Suppressor macrophage (primary cell): Measurements from ENCODE around the gene POLR2J3.
"Not testable (repeated sequence)": the region's sequence is repeated elsewhere in the genome, so short reads cannot be mapped to it uniquely, and the experiment has no call there.

Experiments
- DNase-seq, 4 experiments: peaks; one replicate each; pipeline ENCODE4 v3.0.0-alpha.2; 2020 to 2022

POLR2J3 gene

DNA sequence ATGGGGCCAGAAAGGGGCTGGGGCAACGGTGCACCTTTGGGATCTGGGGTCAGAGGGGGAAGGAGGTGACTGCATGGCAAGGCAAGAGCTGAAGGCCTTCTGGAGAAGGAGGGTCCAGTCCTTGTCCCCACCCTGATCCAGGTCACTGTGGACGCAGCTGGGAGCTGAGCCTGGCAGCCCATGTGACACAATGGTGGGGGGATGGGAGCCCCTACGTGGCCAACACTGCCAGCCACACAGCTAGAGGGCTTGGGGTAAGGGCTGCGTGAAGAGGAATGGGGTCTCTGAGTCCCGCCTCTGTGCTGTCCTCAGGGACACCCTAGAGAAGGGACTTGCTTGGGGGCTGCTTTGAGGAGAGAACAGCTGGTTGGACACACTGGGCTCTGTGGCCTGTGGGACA, 9.3 kb upstream of the POLR2J3 start:
- not testable (repeated sequence) for DNase-seq

DNA sequence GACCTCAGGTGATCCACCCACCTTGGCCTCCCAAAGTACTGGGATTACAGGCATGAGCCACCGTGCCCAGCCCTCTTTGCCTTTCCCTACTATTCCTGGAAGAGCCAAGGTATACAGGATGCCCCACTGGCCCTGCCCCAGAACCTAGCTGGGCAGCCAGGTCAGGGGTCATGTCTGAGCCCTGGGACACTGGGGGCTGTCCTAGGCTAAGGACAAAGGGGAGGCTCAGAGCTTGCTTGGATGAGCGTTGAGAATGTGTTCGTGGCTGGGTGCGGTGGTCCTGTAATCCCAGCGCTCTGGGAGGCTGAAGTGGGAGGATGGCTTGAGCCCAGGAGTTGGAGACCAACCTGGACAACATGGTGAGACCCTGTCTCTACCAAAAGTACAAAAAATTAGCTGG, 6.1 kb upstream of the POLR2J3 start:
- not testable (repeated sequence) for DNase-seq

DNA sequence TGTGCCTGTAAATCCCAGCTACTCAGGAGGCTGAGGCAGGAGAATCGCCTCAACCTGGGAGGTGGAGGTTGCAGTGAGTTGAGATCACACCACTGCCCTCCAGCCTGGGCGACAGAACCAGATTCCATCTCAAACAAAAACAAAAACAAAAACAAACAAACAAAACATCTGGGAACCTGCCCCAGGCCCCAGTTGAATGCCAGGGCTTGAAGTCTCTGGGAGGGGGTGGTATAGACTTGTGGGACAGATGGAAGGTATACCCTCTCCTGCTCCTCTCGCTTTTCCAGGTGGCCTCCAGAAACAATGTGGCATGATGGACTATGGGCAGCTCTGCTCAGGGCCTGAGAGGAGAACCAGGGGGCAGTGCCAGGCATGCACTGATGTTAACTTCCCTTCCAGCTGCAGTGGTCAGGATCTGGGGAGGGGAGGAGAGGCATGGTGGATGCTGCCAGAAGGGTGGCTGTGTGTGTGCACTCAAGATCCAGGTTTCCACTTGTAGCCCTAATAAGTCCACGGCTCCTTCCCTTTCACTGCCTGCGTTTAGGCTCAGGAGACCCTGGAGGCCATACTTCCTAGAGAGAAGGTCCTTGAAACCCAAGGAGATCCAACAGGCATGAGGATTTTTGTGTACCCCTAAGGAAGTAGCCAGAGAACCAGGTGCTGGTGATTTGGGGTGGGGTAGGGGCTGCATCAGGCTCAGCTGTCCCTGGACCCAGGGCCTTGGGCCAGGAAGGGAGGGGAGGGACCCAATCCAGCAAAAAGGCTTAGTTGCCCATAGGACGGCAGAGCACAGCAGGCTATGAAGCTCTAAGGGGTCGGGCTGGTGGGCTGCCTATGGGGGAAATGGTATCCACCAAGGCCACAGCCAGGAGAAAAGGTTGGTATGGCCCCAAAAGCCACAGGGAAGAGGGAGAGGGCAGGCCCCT, 5.2 kb upstream of the POLR2J3 start:
- DNase-seq: not testable (repeated sequence)

DNA sequence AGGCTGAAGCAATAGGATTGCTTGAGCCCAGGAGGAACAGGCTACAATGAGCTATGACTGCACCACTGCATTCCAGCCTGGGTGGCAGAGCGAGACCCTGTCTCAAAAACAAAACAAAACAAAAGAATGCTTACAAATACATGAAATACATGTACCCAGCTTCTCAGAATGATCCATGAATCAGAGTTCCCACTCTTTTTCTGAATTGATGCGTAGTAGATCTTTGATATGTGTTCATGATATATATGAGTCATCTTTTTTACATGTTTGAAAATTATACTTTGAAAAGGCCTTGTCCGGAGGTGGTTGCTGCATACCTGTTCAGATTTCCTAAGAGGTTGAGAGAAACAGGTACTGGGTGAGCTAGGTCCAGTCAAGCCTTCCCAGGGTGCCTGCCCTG, 4.0 kb upstream of the POLR2J3 start:
- not testable (repeated sequence) for DNase-seq

- DNase-seq: not testable (repeated sequence)
Measured at GRCh38 chr7:102574607-102575006, 2.2 kb upstream of the POLR2J3 start.

GRCh38 chr7:102568620-102569019, 3.8 kb downstream of the POLR2J3 start:
- not testable (repeated sequence) for DNase-seq

GRCh38 chr7:102550808-102551422, 21.5 kb downstream of the POLR2J3 start, which contains the start of gene SPDYE2:
TSS of gene SPDYE2 (plus strand) at chr7:102551226. CDS start at chr7:102553256, 2,030 bp downstream.
- DNase-seq: not testable (repeated sequence)

DNA sequence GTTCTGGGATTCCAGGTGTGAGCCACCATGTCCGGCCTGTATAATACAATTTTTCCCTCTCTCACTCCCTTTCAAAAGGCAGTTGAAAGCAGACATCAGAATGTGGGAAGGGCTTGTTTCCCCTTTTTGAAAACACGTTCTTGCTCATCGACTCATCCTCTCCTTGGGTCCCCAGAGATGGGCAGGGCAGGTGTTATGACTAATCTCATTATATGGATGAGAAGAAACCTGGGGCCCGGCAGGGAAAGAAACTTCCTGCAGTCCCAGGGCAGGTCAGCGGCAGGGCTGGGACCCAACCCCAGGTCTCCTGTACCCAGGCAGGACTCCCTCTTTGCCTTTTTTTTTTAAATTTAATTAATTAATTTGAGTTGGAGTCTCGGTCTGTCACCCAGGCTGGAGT, 26.0 kb downstream of the POLR2J3 start:
- DNase-seq: not testable (repeated sequence)

GRCh38 chr7:102545288-102545687, 27.1 kb downstream of the POLR2J3 start:
- not testable (repeated sequence) for DNase-seq

DNA sequence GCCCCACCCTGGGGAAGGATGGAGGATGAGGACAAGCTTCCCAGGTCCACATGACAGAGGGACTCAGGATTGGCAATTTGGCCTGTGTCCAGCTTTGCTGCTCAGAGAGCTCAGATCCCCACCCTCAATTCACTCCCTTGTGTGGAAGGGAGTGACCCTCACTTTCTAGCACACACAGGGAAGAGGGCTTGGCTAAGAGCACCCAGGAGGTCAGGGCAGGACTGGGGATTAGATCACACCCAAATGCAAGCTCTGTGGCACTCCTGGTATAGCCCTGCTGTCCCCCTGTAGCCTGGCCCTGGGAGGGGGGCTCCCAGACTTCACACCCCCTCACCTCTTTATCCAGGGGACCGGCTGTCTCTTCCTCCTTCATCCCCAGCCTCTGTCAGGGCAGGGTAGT, 28.0 kb downstream of the POLR2J3 start:
- not testable (repeated sequence) for DNase-seq

DNA sequence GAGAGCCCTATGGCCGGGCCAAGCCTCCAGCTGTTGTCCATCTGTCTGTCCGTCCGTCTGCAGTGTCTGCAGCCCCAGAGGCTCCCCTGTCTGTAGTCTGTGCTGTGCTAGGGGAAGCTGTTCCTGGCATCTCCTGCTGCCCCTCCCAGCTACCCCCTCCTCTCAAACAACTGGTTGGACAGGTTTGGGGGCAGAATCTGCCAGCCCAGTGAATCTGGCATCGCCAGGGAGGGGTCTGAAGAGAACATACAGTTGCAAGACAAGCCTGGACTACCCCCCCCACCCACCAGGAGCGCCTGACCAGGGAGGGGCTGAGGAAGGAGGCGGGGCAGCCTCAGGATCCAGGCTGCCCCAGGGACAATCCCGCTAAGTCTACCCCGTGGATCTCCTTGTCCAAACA, 28.8 kb downstream of the POLR2J3 start, which contains the start of gene UPK3BL2:
TSS of gene UPK3BL2 (minus strand) at position 101 of the 400 bp plus-strand sequence. CDS start at position 41, 60 bp downstream.
- not testable (repeated sequence) for DNase-seq

DNA sequence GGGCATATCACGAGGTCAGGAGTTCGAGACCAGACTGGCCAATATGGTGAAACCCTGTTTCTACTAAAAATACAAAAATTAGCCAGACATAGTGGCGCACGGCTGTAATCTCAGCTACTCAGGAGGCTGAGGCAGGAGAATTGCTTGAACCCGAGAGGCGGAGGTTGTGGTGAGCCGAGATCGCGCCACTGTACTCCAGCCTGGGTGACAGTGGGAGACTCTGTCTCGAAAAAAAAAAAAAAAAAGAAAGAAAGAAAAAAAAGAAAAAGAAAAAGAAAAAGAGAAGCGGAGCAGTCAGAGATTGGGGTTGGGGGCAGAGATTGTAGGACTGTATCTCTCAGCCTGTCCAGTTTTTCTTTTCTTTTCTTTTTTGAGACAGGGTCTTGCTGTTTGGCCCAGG, 29.6 kb downstream of the POLR2J3 start:
- not testable (repeated sequence) for DNase-seq

DNA sequence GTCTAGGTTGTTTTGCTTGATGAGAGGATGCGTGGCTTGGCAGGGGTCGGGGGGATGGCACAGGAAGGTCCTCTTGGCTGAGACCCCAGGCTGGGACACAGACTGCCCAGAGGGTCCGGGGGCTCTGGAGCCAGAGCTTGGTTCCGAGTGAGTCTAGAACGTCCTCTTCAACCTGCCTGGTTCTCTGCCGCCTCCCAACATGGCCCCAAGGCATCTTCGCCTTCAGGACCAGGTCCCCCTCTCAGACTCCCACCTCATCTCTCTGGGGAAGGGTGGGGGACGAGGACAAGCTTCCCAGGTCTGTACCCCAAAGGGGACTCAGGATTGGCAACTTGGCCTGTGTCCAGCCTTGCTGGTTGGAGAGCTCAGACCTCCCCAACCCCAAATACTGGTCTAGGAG, 30.3 kb downstream of the POLR2J3 start:
- DNase-seq: not testable (repeated sequence)

- not testable (repeated sequence) for DNase-seq
Measured at GRCh38 chr7:102540604-102541003, 31.8 kb downstream of the POLR2J3 start.

DNA sequence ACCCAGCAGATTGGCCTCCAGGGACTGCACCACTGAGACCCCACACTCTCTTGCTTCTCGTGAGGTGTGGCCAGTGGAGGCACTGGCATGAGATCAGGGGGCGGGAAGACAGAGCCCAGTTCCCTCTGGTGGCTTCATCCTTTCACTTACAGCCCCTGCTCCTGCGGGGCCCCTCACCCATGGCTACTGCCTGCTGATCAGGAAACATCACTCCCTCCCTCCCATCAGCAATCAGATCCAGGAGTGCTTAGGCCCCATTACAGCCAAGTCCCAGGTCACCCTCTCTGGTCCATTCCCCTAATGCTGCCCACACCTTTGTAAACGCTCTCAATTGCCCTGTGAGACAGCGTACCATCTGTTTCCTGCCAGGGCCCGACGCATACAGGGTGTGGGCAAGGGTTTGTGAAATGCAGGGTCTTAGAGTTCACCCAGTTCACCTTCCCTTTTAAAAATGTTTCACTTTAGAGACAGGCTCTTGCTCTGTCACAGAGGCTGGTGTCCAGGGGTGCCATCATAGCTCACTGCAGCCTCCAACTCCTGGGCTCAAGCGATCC, 37.2 kb downstream of the POLR2J3 start:
- not testable (repeated sequence) for DNase-seq

GRCh38 chr7:102532127-102532526, 40.3 kb downstream of the POLR2J3 start:
- not testable (repeated sequence) for DNase-seq

DNA sequence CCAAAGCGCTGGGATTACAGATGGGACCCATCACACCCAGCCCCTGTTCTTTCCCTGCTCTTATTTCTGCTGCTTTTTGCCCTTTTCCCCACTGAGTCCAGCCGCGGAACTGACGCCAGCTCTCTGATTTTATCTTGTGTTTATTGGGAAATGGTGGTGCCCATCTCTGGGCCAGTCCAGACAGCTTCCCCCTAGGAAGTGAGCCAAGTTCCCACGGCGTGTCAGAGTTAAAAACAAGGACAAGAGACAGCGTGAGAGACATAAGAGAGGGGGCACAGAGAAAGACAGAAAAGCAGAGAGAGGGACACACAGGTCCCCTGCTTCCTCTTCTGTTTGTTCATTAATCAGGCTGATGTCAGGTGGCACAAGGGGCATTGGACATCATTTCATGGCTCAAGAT, 40.8 kb downstream of the POLR2J3 start:
- not testable (repeated sequence) for DNase-seq

DNA sequence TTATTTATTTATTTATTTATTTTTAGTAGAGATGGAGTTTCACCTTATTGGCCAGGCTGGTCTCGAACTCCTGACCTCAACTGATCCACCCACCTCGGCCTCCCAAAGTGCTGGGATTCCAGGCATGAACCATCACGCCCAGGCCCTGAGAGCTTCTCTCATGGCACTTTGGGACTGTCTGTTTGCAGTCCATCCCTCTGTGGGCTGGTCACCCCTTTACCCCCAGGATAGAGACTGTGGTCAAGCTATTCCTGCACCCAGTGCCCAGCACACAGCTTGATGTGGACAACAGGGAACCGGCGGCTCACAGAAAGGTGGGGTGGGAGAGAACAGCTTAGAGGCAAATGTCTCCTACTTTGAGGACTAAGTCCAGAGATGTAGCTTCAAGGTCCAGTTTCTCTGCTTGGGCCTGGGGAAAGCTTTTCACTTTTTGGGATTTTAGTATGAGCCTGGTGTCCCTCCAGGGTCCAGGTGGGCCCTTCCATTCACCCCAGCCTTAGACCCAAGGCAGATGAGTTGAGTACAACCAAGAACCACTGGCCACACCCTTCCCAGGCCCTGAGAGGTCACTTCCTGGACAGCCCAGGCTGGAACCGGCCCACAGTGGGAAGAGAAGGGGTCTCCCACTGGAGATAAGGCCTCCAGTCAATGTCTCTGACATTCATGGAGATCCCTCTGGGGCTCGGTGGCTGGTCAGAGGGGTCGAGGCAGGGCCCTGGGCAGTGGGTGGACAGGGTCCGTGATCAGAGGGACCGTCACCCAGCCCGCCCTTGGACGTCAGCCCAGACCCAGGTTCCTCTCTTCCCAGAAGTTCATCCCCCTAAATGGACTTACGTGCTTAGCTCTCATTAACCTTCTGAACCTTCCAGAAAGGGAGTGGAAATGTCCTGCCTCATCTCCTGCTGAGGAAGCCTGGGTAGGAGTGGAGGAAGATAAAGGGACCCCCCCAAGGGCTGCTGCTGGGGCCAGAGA, 44.3 kb downstream of the POLR2J3 start:
- DNase-seq: not testable (repeated sequence)

DNA sequence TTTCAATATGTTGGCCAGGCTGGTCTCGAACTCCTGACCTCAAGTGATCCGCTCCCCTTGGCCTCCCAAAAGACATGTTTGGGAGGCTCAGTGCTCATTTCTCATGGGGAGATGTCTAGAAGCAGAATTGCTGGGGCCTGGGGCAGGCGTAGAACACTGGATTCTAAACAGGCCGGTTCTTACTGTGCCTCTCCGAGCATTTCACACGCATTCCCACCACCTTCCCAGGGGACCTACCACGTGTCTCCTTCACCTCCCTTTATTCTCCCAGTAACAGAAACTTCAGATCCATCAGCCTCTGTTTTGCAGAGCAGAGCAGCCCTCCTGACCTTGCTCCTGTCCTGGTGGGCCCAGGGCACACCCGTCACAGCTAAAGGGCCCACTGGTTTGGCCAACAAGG, 45.2 kb downstream of the POLR2J3 start:
- DNase-seq: not testable (repeated sequence)

DNA sequence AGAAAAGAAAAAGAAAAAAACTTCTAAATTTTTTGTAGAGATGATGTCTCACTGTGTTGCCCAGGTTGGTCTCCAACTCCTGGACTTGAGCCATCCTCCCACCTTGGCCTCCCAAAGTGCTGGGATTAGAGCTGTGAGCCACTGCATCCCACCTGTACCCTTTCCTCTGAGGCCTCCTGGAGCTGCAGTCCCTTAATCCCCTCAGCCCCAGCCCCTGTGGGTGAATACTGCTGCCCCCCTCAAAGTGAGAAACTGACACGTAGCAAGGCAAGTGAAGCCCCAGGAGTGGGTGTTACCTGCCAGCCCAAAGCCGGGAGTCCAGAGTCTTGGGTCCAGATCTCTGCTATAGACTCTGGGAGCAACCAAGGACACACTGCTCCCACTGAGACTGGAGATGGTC, 47.6 kb downstream of the POLR2J3 start:
- DNase-seq: not testable (repeated sequence)

GRCh38 chr7:102520797-102521196, 51.6 kb downstream of the POLR2J3 start:
- not testable (repeated sequence) for DNase-seq
